ENCODE results near the gene PRR15L.

GRCh38 chr17:47983492-47984223 lies 26.0 kb upstream of the PRR15L start:
- TF ChIP-seq EZH2 (IDR thresholded peaks at IDR 0.05; ENCODE audit: insufficient read depth, poor library complexity, severe bottlenecking) (no peak), EZH2phosphoT487 (IDR thresholded peaks at IDR 0.05; ENCODE audit: insufficient read depth, low read depth) (no peak)

Measured in GM23248 (cell line).